B cell (primary cell): ENCODE measurements around the gene TRAF5. TPM values are rescaled to one million over a fixed set of nuclear protein-coding genes. Genes with fewer than 3 reads are reported as not detected.
A peak's percentile ranks its signal among the peaks of the same experiment; 100 is the strongest.

Experiments used
- ATAC-seq: fragments of 200-7000 bp; cut with Tn5 transposase; one replicate; pipeline ENCODE4 v1.10.0; 2021; ENCODE audit warnings: low read depth, mild to moderate bottlenecking, moderate number of reproducible peaks, moderate library complexity
- CTCF ChIA-PET: fragments of 350-600 bp; sonication (Branson Sonifier 250); formaldehyde crosslinking; loops from one replicate; lab custom pipeline; 2021; ENCODE audit warnings: antibody characterized with exemption, inconsistent platforms; lab: Charles Lee
- POLR2A ChIA-PET: fragments of 350-600 bp; sonication (Branson Sonifier 250); formaldehyde crosslinking; loops from one replicate; lab custom pipeline; 2021; ENCODE audit warnings: antibody characterized with exemption; lab: Charles Lee
- DNase-seq: peaks from one replicate; pipeline ENCODE4 v3.0.0; 2013
- H2AFZ ChIP-seq: 2 replicates; pipeline ENCODE4 v1.6.1; 2012; ENCODE audit warnings: mild to moderate bottlenecking, low read depth, low read length; ENCODE audit not compliant: insufficient read depth, poor library complexity, severe bottlenecking
- H3K27ac ChIP-seq, 2 donors: 1 replicate in 1 of 2; 2 replicates in 1 of 2; pipeline ENCODE4 v1.5.1; 2012 to 2013; ENCODE audit warnings: low read length in 2 of 2, mild to moderate bottlenecking in 2 of 2, moderate library complexity in 1 of 2
- H3K27me3 ChIP-seq, 4 experiments: fragments of 200-600 bp in 1 of 4; sonication (generic) in 1 of 4; replicated peaks in 1 of 4; 1 replicate in 2 of 4; 2 replicates in 2 of 4; pipeline versions ENCODE4 v1.6.1 to v1.7.0; 2013 to 2016; ENCODE audit warnings: low read length in 3 of 4, mild to moderate bottlenecking in 2 of 4, mixed read lengths in 1 of 4, moderate library complexity in 1 of 4; ENCODE audit not compliant: insufficient read depth in 4 of 4, control insufficient read depth in 3 of 4; ENCODE audit errors: control extremely low read depth in 1 of 4
- H3K36me3 ChIP-seq, 2 experiments: replicated peaks in 1 of 2; 1 replicate in 1 of 2; 2 replicates in 1 of 2; pipeline versions ENCODE4 v1.6.1 to v1.7.1; 2013; ENCODE audit warnings: low read length in 1 of 2; ENCODE audit not compliant: insufficient read depth in 2 of 2, control insufficient read depth in 1 of 2; ENCODE audit errors: control extremely low read depth in 1 of 2, extremely low read depth in 1 of 2
- H3K4me1 ChIP-seq, 2 donors: fragments of 200-600 bp in 1 of 2; sonication (generic) in 1 of 2; 1 replicate in 1 of 2; 2 replicates in 1 of 2; pipeline versions ENCODE4 v1.5.1 to v1.6.1; 2013 to 2017; ENCODE audit warnings: low read length in 2 of 2; ENCODE audit not compliant: control insufficient read depth in 2 of 2, insufficient read depth in 2 of 2
- H3K4me2 ChIP-seq: replicated peaks from 2 replicates; pipeline ENCODE3; 2012; ENCODE audit warnings: mild to moderate bottlenecking, low read depth, low read length; ENCODE audit not compliant: poor library complexity, severe bottlenecking
- H3K4me3 ChIP-seq, 5 experiments: fragments of 200-600 bp in 1 of 5; sonication (generic) in 1 of 5; 1 replicate in 3 of 5; 2 replicates in 2 of 5; pipeline versions ENCODE4 v1.5.1 to v1.7.0; 2011 to 2016; ENCODE audit warnings: low read length in 4 of 5, mild to moderate bottlenecking in 4 of 5, low read depth in 2 of 5, control low read depth in 1 of 5, moderate library complexity in 1 of 5; ENCODE audit not compliant: insufficient read depth in 1 of 5; ENCODE audit errors: control extremely low read depth in 1 of 5, extremely low read depth in 1 of 5
- H3K79me2 ChIP-seq: fragments of 200-600 bp; sonication (generic); one replicate; pipeline ENCODE4 v1.6.0; 2016; ENCODE audit warnings: low read length; ENCODE audit not compliant: control insufficient read depth, insufficient read depth
- H3K9ac ChIP-seq: fragments of 200-600 bp; sonication (generic); 2 replicates; pipeline ENCODE4 v1.6.1; 2017; ENCODE audit warnings: mild to moderate bottlenecking, low read length, moderate library complexity
- H3K9me3 ChIP-seq, 3 donors: one replicate each; pipeline versions ENCODE4 v1.6.1 to v1.7.1; 2013; ENCODE audit warnings: low read length in 2 of 3; ENCODE audit not compliant: control insufficient read depth in 2 of 3, insufficient read depth in 1 of 3; ENCODE audit errors: control extremely low read depth in 1 of 3
- H4K20me1 ChIP-seq: 2 replicates; pipeline ENCODE4 v1.6.0; 2012; ENCODE audit warnings: mild to moderate bottlenecking, low read length; ENCODE audit not compliant: insufficient read depth, control insufficient read depth, poor library complexity, severe bottlenecking
- H3K27ac Mint-ChIP-seq: one replicate; pipeline ENCODE4 v1.8.0; 2021; ENCODE audit warnings: mixed read lengths
- H3K27me3 Mint-ChIP-seq: one replicate; pipeline ENCODE4 v1.8.0; 2021; ENCODE audit warnings: mixed read lengths
- H3K4me1 Mint-ChIP-seq: one replicate; pipeline ENCODE4 v1.8.0; 2021; ENCODE audit warnings: mixed read lengths
- H3K4me3 Mint-ChIP-seq: one replicate; pipeline ENCODE4 v1.8.0; 2021; ENCODE audit warnings: mixed read lengths
- H3K9me3 Mint-ChIP-seq: one replicate; pipeline ENCODE4 v1.8.0; 2022; ENCODE audit warnings: mixed read lengths; ENCODE audit not compliant: insufficient read depth
- CTCF ChIP-seq: fragments of 200-600 bp; IDR thresholded peaks from one replicate; pipeline ENCODE4 v1.8.0; 2022; ENCODE audit warnings: antibody characterized with exemption, mild to moderate bottlenecking
- EZH2 ChIP-seq: IDR thresholded peaks from 2 replicates; pipeline ENCODE4 v1.6.1; 2012; ENCODE audit warnings: borderline replicate concordance, low read depth, mild to moderate bottlenecking, moderate library complexity, low read length; ENCODE audit not compliant: insufficient read depth, poor library complexity, severe bottlenecking
- WGBS: methylation state at CpG from one replicate; pipeline ENCODE4 v1.1.5; 2013; ENCODE audit warnings: missing lambda C conversion rate; ENCODE audit not compliant: insufficient coverage; 5-methylcytosine and 5-hydroxymethylcytosine counted together
- intact Hi-C: fragments of 100-400 bp; cut with micrococcal nuclease; formaldehyde crosslinking; loops from one replicate; pipeline ENCODE4 v1.10.0; 2022
- polyA plus RNA-seq: library from polyadenylated mRNA; depleted of rRNA; stranded (reverse); fragments of >200 nt; gene quantifications from 2 replicates; pipeline ENCODE4 v1.2.3, GENCODE V29; 2012
- total RNA-seq, 2 donors: library from RNA; stranded (reverse); fragments of 120-200 nt in 1 of 2; gene quantifications; 1 replicate in 1 of 2; 2 replicates in 1 of 2; pipeline versions ENCODE4 v1.2.3 to v1.2.4, GENCODE V29; 2013 to 2022

Gene TRAF5
- total and polyA plus RNA-seq, 2 donors (not counting 1 experiment from before 2014, with no cell fraction given) = 129 to 143 TPM

GRCh38 chr1:211361202-211361601 lies 34.6 kb downstream of the TRAF5 start:
- Histone ChIP-seq H3K79me2 (peaks cover 14% of the 10 kb centered on the region), H3K4me2 (no peak overlapping the region), H3K4me1 (no peaks in the 10 kb centered on the region), H4K20me1 (peaks cover 27% of the 10 kb centered on the region), H3K27me3 (no peaks in the 10 kb centered on the region), H3K4me3 (no peak overlapping the region), H3K27ac (peak overlapping the region in 1 of 2 donors; percentile 39), H3K36me3 (peaks cover 6 to 82% of the 10 kb centered on the region in 2 experiments), H2AFZ (no peak overlapping the region), H3K9me3 (no peaks in the 10 kb centered on the region), H3K9ac (no peak overlapping the region)
- CTCF ChIA-PET = interaction anchor here (2.3 kb wide), 1 partner anchor 38 kb away, joined by 11 read pairs; no protein-coding TSS in a partner anchor
- TF ChIP-seq CTCF (no peak), EZH2 (no peak)
- intact Hi-C loops = no loop called here
- POLR2A ChIA-PET = no interaction called here
- no peaks in the 10 kb centered on the region for H3K9me3 Mint-ChIP-seq
- no peak overlapping the region for H3K27ac Mint-ChIP-seq
- no peak overlapping the region for H3K4me3 Mint-ChIP-seq
- WGBS = no CpG with 5 or more reads among the region's 1 CpG
- no peaks in the 10 kb centered on the region for H3K27me3 Mint-ChIP-seq
- ATAC-seq = no peak
- no peak for DNase-seq
- H3K4me1 Mint-ChIP-seq = peaks cover 5% of the 10 kb centered on the region

GRCh38 chr1:211369640-211370039 lies 43.0 kb downstream of the TRAF5 start:
- no peak overlapping the region for H3K4me3 ChIP-seq
- no peaks in the 10 kb centered on the region for H3K4me1 ChIP-seq
- H3K36me3 ChIP-seq = peaks cover 6 to 77% of the 10 kb centered on the region in 2 experiments
- no peak overlapping the region for H3K9ac ChIP-seq
- H4K20me1 ChIP-seq = no peaks in the 10 kb centered on the region
- Mint-ChIP-seq H3K27me3 (no peaks in the 10 kb centered on the region), H3K27ac (no peak overlapping the region), H3K4me3 (no peak overlapping the region), H3K4me1 (no peaks in the 10 kb centered on the region), H3K9me3 (no peaks in the 10 kb centered on the region)
- ATAC-seq (no peak), DNase-seq (no peak)
- no peak overlapping the region for H3K4me2 ChIP-seq
- intact Hi-C loops = no loop called here
- TF ChIP-seq EZH2 (no peak), CTCF (no peak)
- no peak overlapping the region for H3K27ac ChIP-seq
- ChIA-PET POLR2A (no interaction called here), CTCF (interaction anchor here (1.9 kb wide), 1 partner anchor 46 kb away, joined by 5 read pairs; no protein-coding TSS in a partner anchor)
- no peaks in the 10 kb centered on the region for H3K9me3 ChIP-seq
- H2AFZ ChIP-seq = no peak overlapping the region
- no CpG with 5 or more reads among the region's 9 CpGs for WGBS
- no peaks in the 10 kb centered on the region for H3K79me2 ChIP-seq
- no peaks in the 10 kb centered on the region for H3K27me3 ChIP-seq
